Esophagus muscularis mucosa (tissue), 4 donors: ENCODE data around the gene CBLB. TPM values are rescaled to one million over a fixed set of nuclear protein-coding genes. Genes with fewer than 3 reads are reported as not detected.
A peak's percentile ranks its signal among the peaks of the same experiment; 100 is the strongest.

Source experiments
- DNase-seq: peaks from one replicate; pipeline ENCODE4 v3.0.0-alpha.2; 2017; ENCODE audit errors: extremely low spot score
- H3K27ac ChIP-seq, 4 donors: fragments of 200-600 bp; sonication (generic); replicated peaks in 1 of 4; 1 replicate in 3 of 4; 2 replicates in 1 of 4; pipeline ENCODE4 v1.5.1; 2016 to 2019; ENCODE audit warnings: mild to moderate bottlenecking in 1 of 4
- H3K27me3 ChIP-seq, 4 donors: fragments of 200-600 bp; sonication (generic); one replicate each; pipeline versions ENCODE4 v1.5.1 to v1.6.0; 2016 to 2019
- H3K36me3 ChIP-seq, 4 donors: fragments of 200-600 bp; sonication (generic); one replicate each; pipeline ENCODE4 v1.5.1; 2016 to 2019
- H3K4me1 ChIP-seq, 4 donors: fragments of 200-600 bp; sonication (generic); one replicate each; pipeline ENCODE4 v1.5.1; 2016 to 2019
- H3K4me3 ChIP-seq, 4 donors: fragments of 200-600 bp; sonication (generic); 1 replicate in 2 of 4; 2 replicates in 2 of 4; pipeline ENCODE4 v1.5.1; 2016 to 2019; ENCODE audit warnings: mild to moderate bottlenecking in 4 of 4, moderate library complexity in 1 of 4
- H3K9me3 ChIP-seq, 4 donors: fragments of 200-600 bp; sonication (generic); 1 replicate in 3 of 4; 2 replicates in 1 of 4; pipeline ENCODE4 v1.5.1; 2016 to 2019
- EP300 ChIP-seq: sonication (generic); formaldehyde crosslinking; IDR thresholded peaks from one replicate; pipeline ENCODE4 v1.6.1; 2017; ENCODE audit warnings: antibody characterized with exemption
- POLR2A ChIP-seq: fragments of 450-650 bp; IDR thresholded peaks from one replicate; pipeline ENCODE4 v1.6.1; 2017; ENCODE audit warnings: antibody characterized with exemption, moderate library complexity, mild to moderate bottlenecking, low read depth
- POLR2AphosphoS5 ChIP-seq, 2 donors: sonication (generic); formaldehyde crosslinking; IDR thresholded peaks; one replicate each; pipeline ENCODE4 v1.6.1; 2017; ENCODE audit warnings: antibody characterized with exemption in 2 of 2
- WGBS: methylation state at CpG from one replicate; pipeline ENCODE4 v1.1.5; 2018; 5-methylcytosine and 5-hydroxymethylcytosine counted together
- intact Hi-C: fragments of 100-400 bp; cut with DNase I; formaldehyde crosslinking; loops from one replicate; pipeline ENCODE4 v1.15.1; 2023
- total RNA-seq, 4 donors: library from RNA; depleted of rRNA; stranded (reverse); fragments of >200 nt; gene quantifications; one replicate each; pipeline versions ENCODE4 v1.1.0 to v1.2.1, GENCODE V29; 2016
- TF ChIP-seq, protein P1 (sequence below), 3 experiments: fragments of 200-600 bp in 2 of 3; fragments of 450-650 bp in 1 of 3; sonication (generic) in 2 of 3; IDR thresholded peaks; one replicate each; pipeline ENCODE4 v1.5.1; 2017 to 2019; ENCODE audit warnings: antibody characterized with exemption in 3 of 3, mild to moderate bottlenecking in 2 of 3, moderate library complexity in 1 of 3

CBLB gene
- total RNA-seq, 4 donors from 2014 or later, result 20.7 to 35.7 (median 26.2) TPM

DNA sequence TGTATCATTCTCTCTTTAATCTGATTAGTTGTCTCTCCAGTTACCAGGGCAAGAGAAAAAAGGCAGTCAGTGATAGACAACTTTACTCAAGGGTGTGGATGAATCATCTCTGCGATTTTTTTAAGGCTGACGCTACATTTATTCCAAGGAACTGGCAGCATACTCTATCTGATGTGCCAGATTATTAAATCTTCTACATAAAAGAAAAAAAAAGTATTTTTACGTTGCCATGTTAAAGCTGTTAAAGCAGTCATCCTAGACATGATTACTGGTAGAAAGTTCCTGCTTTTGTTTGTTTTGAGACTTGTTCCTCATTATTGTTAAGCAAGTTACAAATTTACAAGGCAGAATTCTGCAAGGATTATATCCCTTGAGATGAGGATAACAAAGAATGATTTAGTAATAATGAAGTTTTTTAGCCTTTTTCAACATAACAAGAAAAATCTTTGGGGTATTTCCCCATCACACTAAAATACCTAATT is 121.7 kb downstream of the CBLB start:
- peaks cover 0 to 34% (median 10%) of the 10 kb centered on the region in 4 donors for H3K36me3 ChIP-seq
- no peaks in the 10 kb centered on the region for H3K27me3 ChIP-seq
- H3K4me1 ChIP-seq, result peaks cover 5 to 16% (median 11%) of the 10 kb centered on the region in 4 donors
- no peak for DNase-seq
- peak overlapping the region in 3 of 4 donors; percentile 29 to 58 (median 54) for H3K27ac ChIP-seq
- TF ChIP-seq POLR2AphosphoS5 (IDR thresholded peaks at IDR 0.05) (peak in 1 of 2 donors; percentile 26), EP300 (no peak)
- H3K9me3 ChIP-seq, result no peaks in the 10 kb centered on the region
- no peak overlapping the region for H3K4me3 ChIP-seq
- 29% methylated on average over 3 of the region's 3 CpGs for WGBS
- intact Hi-C loops, result no loop called here

DNA sequence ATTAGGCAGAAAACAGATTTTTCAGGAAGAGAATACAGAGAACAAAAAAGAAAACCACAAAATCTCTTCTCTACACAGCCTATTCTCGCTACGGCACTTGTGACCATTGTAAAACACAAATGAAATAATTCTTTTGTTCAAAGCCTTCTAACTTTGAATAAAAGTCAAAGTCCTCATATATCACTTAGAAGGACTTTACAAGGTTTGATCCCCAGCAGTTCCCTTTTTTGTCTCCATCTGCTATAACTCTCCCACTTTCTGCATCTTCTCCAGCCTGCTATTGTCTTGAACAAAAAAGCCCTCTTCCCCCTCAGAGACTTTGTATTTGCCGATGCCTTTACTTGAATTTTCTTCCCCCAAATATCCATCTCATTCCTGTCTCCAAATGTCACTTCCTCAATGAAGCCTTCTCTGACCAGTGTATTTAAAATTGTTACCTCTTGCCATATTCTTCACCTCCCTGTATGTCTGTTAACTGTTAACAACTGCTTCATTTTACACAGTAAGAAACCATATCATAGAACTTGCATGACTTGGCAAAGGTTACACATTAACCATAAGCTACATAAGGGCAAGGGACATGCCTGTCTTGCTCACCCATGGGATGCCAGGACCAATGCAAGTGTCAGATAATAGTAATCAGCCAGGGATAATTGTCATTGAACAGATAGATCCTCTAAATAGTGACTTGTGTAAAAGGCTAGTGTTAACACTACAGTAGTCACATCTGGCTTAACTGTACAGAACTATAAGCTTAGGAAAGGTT is 122.4 kb downstream of the CBLB start:
- Histone ChIP-seq H3K4me3 (no peak overlapping the region), H3K27ac (peak overlapping the region; percentile 22 to 58 (median 42)), H3K27me3 (no peaks in the 10 kb centered on the region), H3K36me3 (peaks cover 0 to 37% (median 10%) of the 10 kb centered on the region in 4 donors), H3K9me3 (no peaks in the 10 kb centered on the region), H3K4me1 (peaks cover 5 to 16% (median 11%) of the 10 kb centered on the region in 4 donors)
- DNase-seq, result no peak
- WGBS, result 57% methylated on average over 3 of the region's 3 CpGs
- TF ChIP-seq, protein P1, sequence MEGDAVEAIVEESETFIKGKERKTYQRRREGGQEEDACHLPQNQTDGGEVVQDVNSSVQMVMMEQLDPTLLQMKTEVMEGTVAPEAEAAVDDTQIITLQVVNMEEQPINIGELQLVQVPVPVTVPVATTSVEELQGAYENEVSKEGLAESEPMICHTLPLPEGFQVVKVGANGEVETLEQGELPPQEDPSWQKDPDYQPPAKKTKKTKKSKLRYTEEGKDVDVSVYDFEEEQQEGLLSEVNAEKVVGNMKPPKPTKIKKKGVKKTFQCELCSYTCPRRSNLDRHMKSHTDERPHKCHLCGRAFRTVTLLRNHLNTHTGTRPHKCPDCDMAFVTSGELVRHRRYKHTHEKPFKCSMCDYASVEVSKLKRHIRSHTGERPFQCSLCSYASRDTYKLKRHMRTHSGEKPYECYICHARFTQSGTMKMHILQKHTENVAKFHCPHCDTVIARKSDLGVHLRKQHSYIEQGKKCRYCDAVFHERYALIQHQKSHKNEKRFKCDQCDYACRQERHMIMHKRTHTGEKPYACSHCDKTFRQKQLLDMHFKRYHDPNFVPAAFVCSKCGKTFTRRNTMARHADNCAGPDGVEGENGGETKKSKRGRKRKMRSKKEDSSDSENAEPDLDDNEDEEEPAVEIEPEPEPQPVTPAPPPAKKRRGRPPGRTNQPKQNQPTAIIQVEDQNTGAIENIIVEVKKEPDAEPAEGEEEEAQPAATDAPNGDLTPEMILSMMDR (IDR thresholded peaks at IDR 0.05), result no peak
- no peak for TF ChIP-seq POLR2A
- TF ChIP-seq POLR2AphosphoS5 (IDR thresholded peaks at IDR 0.05), result no peak
- TF ChIP-seq EP300, result no peak
- intact Hi-C loops, result no loop called here

DNA sequence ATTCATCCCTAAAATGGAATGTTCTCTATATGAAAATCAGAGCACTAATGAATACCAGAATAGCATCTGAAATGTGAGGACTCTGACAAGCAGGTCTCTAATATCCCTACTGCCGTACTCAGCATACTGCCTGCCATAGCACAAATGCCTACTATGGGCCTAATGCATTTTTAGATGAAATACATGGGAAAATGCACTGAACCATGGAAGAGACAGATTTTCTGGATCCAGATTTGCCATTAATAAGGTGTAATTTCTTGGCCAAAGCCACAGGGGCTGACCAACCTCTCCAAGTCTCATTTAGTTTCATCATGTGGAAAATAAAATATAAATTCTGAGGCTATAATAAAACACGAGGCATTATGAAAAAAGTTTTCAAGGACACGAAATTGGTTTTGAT is 123.8 kb downstream of the CBLB start:
- peaks cover 0 to 39% (median 11%) of the 10 kb centered on the region in 4 donors for H3K36me3 ChIP-seq
- no peaks in the 10 kb centered on the region for H3K9me3 ChIP-seq
- H3K4me1 ChIP-seq, result peaks cover 5 to 16% (median 11%) of the 10 kb centered on the region in 4 donors
- no peak overlapping the region for H3K27ac ChIP-seq
- TF ChIP-seq EP300, result no peak
- TF ChIP-seq POLR2AphosphoS5 (IDR thresholded peaks at IDR 0.05), result no peak
- TF ChIP-seq, protein P1 (IDR thresholded peaks at IDR 0.05), result no peak
- TF ChIP-seq POLR2A, result no peak
- no peak for DNase-seq
- WGBS, result 93% methylated on average over 3 of the region's 3 CpGs
- no peak overlapping the region for H3K4me3 ChIP-seq
- no peaks in the 10 kb centered on the region for H3K27me3 ChIP-seq
- intact Hi-C loops, result no loop called here

DNA sequence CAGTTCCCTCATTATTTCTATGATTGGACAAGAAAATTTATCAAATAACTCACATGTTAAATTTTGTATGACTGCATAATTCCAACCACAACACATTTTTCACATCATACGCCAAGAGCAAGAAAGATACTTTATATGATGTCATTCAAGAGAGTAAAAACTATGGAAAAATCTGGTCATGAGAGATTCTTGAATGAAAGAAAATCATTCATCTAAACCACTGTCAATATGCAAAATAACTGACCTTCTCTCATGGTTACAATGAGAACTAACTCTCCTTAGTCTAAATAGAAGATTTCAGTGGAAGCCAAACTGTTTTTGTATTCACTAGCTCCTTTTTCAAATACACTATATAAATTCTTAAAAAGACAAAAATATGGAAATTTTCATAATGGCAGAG is 124.6 kb downstream of the CBLB start:
- DNase-seq, result no peak
- Histone ChIP-seq H3K4me1 (peaks cover 5 to 16% (median 11%) of the 10 kb centered on the region in 4 donors), H3K27ac (no peak overlapping the region), H3K36me3 (peaks cover 0 to 46% (median 15%) of the 10 kb centered on the region in 4 donors), H3K27me3 (no peaks in the 10 kb centered on the region), H3K9me3 (no peaks in the 10 kb centered on the region), H3K4me3 (no peak overlapping the region)
- WGBS, result 91% methylated on average over 1 of the region's 1 CpG
- no peak for TF ChIP-seq EP300
- TF ChIP-seq POLR2A, result no peak
- TF ChIP-seq, protein P1 (IDR thresholded peaks at IDR 0.05), result no peak
- no peak for TF ChIP-seq POLR2AphosphoS5 (IDR thresholded peaks at IDR 0.05)
- intact Hi-C loops, result no loop called here

DNA sequence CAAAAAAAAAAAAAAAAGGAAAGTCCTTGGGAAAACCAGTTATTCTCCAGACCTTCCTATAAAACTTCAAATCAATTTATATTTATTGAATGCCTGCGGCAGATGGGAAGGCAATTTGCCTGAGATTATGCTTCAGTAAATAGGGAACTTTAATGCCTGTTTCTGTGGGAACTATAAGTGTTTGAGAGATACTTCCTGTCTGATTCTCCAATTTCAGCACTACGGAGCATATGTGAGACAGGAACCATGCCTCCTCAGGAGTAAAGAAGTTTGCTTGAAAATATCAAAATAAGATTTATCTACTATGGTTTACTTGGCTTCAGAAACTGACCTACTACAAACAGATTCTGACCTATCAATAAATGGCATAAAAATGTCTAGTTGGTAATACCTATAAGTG is 135.5 kb downstream of the CBLB start:
- no peak overlapping the region for H3K4me3 ChIP-seq
- DNase-seq, result no peak
- H3K4me1 ChIP-seq, result no peaks in the 10 kb centered on the region
- no peaks in the 10 kb centered on the region for H3K9me3 ChIP-seq
- H3K36me3 ChIP-seq, result peaks cover under 1 to 75% (median 7%) of the 10 kb centered on the region in 4 donors
- H3K27ac ChIP-seq, result no peak overlapping the region
- TF ChIP-seq POLR2AphosphoS5 (IDR thresholded peaks at IDR 0.05), result no peak
- TF ChIP-seq POLR2A, result no peak
- TF ChIP-seq, protein P1 (IDR thresholded peaks at IDR 0.05), result no peak
- no peak for TF ChIP-seq EP300
- 83% methylated on average over 2 of the region's 2 CpGs for WGBS
- H3K27me3 ChIP-seq, result no peaks in the 10 kb centered on the region
- intact Hi-C loops, result no loop called here
